Loucy (cell line): ENCODE data around the gene PCNT.

Experiments
- CTCF ChIP-seq: fragments of 200-600 bp; sonication (generic); conservative IDR thresholded peaks from 2 replicates; pipeline ENCODE4 v1.5.1; 2014; ENCODE audit warnings: mild to moderate bottlenecking, antibody characterized with exemption, low read length
- EZH2phosphoT487 ChIP-seq: fragments of 200-600 bp; IDR thresholded peaks from 2 replicates; pipeline ENCODE4 v1.6.1; 2018; ENCODE audit warnings: antibody characterized with exemption, mild to moderate bottlenecking, moderate library complexity, borderline replicate concordance

GRCh38 chr21:46457801-46458314 lies 133.9 kb downstream of the PCNT start:
- TF ChIP-seq CTCF: no peak
- no peak for TF ChIP-seq EZH2phosphoT487
